Measurements from ENCODE around the gene INTS3.
A peak's percentile ranks its signal among the peaks of the same experiment; 100 is the strongest.

INTS3 gene

GRCh38 chr1:153697191-153698019, 30.4 kb upstream of the INTS3 start (continued):
- peak; percentile 69 for TF ChIP-seq ZNF398 (tag by site-specific recombination; IDR thresholded peaks at IDR 0.05)
- TF ChIP-seq ZSCAN30 (tag by site-specific recombination; IDR thresholded peaks at IDR 0.05), result peak; percentile 77
- TF ChIP-seq ZBTB10 (tag by site-specific recombination; IDR thresholded peaks at IDR 0.05), result no peak
- no peak for TF ChIP-seq REST (tag by site-specific recombination; IDR thresholded peaks at IDR 0.05)

GRCh38 chr1:153698020-153698922, 29.6 kb upstream of the INTS3 start:
- ChIA-PET POLR2A (interaction anchor here (0.5 to 0.9 kb wide), 2 partner anchors 17 to 38 kb away, joined by 3 to 5 read pairs; no protein-coding TSS in a partner anchor), CTCF (interaction anchor here (0.7 to 1.1 kb wide), 2 partner anchors 11 to 21 kb away, joined by 3 to 4 read pairs; no protein-coding TSS in a partner anchor)
- no peaks in the 10 kb centered on the region for H3K9me3 ChIP-seq (ENCODE audit: control insufficient read depth, insufficient read depth, low read depth, low read length)
- no peak overlapping the region for H3K4me3 ChIP-seq (ENCODE audit: low read depth, low read length)
- H3K36me3 ChIP-seq (ENCODE audit: control insufficient read depth in 2 of 2, insufficient read depth in 1 of 2, low read length in 2 of 2), result no peaks in the 10 kb centered on the region
- peak overlapping the region; percentile 2; the same call in 1 of the 2 replicates for H3K27ac ChIP-seq (ENCODE audit: extremely low read depth, low read depth, low read length)
- no peaks in the 10 kb centered on the region for H3K4me1 ChIP-seq (ENCODE audit: control insufficient read depth, insufficient read depth, low read length)
- TF ChIP-seq ZNF449 (tag by site-specific recombination; IDR thresholded peaks at IDR 0.05) (peak; percentile 53; the same call in 1 of the 2 replicates), ZFHX2 (tag by site-specific recombination; conservative IDR thresholded peaks at IDR 0.05) (peak; percentile 98), ZNF341 (tag by site-specific recombination; IDR thresholded peaks at IDR 0.05; ENCODE audit: low read depth) (peak; percentile 98), ZNF624 (tag by site-specific recombination; IDR thresholded peaks at IDR 0.05) (no peak), PRDM10 (tag by site-specific recombination; IDR thresholded peaks at IDR 0.05) (peak; percentile 85), ZNF221 (tag by site-specific recombination; IDR thresholded peaks at IDR 0.05; ENCODE audit: borderline replicate concordance) (no peak), ZNF664 (tag by site-specific recombination; IDR thresholded peaks at IDR 0.05) (no peak), OVOL3 (tag by site-specific recombination; IDR thresholded peaks at IDR 0.05) (no peak), ZNF629 (tag by site-specific recombination; IDR thresholded peaks at IDR 0.05) (peak; percentile 92), ZNF560 (tag by site-specific recombination; IDR thresholded peaks at IDR 0.05; ENCODE audit: borderline replicate concordance) (no peak), ZNF280D (tag by site-specific recombination; IDR thresholded peaks at IDR 0.05) (no peak)
